GM19239 (cell line): ENCODE measurements around the gene ATG14.
"Not testable (repeated sequence)": the region's sequence is repeated elsewhere in the genome, so short reads cannot be mapped to it uniquely, and the experiment has no call there.

ENCODE experiments used
- DNase-seq: peaks from one replicate; pipeline ENCODE4 v3.0.0; 2011; ENCODE audit warnings: low spot score; ENCODE audit not compliant: insufficient read length
- FAIRE-seq: peaks from 2 replicates; lab custom pipeline; 2011; peaks lifted over from hg19 to GRCh38; lab: Jason Lieb, UNC

The ATG14 gene

GRCh38 chr14:55389330-55389729, 22.3 kb downstream of the ATG14 start:
- DNase-seq (no peak), FAIRE-seq (no peak)

- DNase-seq = no peak
- FAIRE-seq = no peak
These were observed 23.5 kb downstream of the ATG14 start for GRCh38 chr14:55388160-55388559.

DNA sequence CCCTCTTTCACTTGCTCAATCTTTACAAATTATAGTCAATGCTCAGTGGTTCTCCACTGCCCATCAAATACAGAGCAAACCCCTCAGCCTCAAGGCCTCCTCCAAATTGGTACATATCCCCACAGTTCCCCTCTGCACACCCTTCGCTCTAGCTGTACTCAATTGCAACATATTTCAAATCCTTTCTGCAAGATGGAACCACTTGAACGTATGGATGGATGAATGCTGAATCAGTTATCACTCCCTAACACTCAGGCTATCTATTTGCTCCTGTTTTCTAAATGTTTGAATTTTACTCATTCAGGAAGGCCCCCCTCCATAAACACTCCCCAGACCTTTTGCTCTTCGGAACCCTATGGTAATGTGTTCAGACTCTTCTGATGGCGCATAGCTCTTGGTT, 24.5 kb downstream of the ATG14 start:
- DNase-seq = no peak
- no peak for FAIRE-seq

DNA sequence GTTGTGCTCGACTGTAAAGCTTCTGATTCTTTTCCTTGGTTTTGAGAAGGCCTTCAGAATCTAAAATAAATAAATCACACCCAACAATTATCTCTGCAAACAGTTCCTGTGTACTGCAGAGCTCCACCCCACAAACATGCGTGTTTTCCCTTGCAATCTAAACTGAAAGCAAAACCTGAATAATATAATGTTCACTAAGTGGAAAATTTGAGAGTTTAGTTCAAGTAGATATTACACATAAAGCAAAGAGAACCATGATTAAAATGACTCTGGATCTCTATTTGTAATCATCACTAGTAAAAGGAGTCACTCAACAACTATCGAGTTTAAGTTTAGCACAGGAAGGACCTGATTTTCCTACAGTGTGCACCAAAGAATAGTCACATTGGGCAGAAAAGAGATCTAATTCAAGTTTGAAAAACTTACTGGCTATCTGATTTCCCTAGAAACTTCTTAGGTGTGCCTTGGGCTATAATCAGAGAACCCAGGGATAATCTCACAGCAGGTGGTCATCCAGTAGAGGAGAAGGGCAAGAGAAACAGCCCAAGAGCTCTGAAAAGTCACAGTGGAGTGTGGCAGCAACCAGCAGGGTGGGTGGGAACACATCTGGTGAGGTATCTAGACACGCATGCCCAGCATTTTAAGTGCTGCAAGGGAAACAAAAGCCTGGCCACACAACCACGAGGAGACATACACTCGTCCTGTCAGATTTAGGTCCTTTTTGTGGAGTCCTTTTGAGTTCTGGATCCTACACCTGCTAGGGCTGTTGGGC, 25.4 kb downstream of the ATG14 start:
- DNase-seq (no peak), FAIRE-seq (no peak)

GRCh38 chr14:55384536-55384935, 27.1 kb downstream of the ATG14 start:
- FAIRE-seq (no peak), DNase-seq (no peak)

DNA sequence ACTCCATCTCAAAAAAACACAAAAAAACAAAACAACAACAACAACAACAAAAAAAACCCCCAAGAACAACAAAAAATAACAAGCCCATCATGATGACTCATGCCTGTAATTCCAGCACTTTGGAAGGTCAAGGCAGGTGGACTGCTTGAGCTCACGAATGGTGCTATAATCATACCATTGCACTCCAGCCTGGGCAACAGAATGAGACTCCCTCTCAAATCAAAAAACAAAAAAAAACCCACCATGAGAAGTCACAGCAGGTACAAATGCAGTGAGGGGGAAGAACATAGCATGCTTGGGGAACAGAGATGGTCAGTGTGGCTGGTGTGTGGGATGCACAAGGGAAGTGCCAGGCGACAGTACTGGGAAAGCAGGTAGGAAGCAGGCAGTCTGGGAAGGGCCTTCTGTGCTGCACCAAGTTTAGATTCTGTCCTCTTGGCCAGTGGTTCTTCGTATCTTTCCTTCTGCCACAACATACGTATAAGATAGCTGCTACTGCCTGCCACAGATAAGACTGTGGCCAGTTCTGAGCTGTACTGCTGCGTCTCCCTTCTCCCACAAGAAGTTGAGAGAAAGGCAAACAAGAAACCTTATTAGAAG, 28.0 kb downstream of the ATG14 start:
- DNase-seq = no peak
- no peak for FAIRE-seq

DNA sequence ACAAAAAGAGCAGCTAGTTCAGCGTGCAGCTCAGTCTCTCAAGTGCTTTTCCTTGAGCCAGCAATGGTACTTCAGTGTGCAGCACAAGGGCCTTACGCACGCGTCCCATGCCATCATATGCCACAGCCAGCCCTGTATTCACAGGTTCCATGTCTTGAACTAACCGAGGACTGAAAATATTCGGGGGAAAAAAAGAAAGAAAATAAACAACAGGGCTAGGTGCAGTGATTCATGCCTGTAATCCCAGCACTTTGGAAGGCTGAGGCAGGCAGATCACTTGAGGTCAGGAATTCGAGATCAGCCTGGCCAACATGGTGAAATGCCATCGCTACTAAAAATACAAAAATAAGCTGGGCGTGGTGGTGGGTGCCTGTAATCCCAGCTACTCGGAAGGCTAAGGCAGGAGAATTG, 28.6 kb downstream of the ATG14 start:
- DNase-seq, FAIRE-seq: not testable (repeated sequence)

GRCh38 chr14:55382483-55382882, 29.1 kb downstream of the ATG14 start:
- no peak for DNase-seq
- FAIRE-seq = no peak

GRCh38 chr14:55381561-55381960, 30.1 kb downstream of the ATG14 start:
- FAIRE-seq = no peak
- no peak for DNase-seq

GRCh38 chr14:55381040-55381439, 30.6 kb downstream of the ATG14 start:
- FAIRE-seq = no peak
- no peak for DNase-seq

GRCh38 chr14:55377236-55377635, 34.4 kb downstream of the ATG14 start:
- no peak for DNase-seq
- no peak for FAIRE-seq

DNA sequence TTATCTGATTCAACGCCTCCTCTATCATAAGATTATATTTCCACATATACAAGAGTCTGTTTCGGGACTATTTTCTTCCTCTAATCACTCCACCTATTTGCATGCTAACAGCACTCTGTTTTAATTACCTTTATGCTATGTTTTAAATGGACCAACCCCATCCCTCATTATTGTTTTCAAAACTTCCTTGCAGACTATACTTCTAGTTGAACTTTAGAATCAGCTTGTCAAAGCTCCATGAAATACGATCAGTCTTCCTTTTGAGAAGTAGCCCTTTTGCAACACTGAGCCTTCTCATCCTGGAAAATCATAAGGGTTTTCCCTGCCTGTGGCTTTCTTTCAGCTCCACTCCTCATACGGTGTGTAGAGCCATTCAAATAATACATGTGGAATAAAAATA, 36.9 kb downstream of the ATG14 start:
- DNase-seq (no peak), FAIRE-seq (peak; percentile 4)

DNA sequence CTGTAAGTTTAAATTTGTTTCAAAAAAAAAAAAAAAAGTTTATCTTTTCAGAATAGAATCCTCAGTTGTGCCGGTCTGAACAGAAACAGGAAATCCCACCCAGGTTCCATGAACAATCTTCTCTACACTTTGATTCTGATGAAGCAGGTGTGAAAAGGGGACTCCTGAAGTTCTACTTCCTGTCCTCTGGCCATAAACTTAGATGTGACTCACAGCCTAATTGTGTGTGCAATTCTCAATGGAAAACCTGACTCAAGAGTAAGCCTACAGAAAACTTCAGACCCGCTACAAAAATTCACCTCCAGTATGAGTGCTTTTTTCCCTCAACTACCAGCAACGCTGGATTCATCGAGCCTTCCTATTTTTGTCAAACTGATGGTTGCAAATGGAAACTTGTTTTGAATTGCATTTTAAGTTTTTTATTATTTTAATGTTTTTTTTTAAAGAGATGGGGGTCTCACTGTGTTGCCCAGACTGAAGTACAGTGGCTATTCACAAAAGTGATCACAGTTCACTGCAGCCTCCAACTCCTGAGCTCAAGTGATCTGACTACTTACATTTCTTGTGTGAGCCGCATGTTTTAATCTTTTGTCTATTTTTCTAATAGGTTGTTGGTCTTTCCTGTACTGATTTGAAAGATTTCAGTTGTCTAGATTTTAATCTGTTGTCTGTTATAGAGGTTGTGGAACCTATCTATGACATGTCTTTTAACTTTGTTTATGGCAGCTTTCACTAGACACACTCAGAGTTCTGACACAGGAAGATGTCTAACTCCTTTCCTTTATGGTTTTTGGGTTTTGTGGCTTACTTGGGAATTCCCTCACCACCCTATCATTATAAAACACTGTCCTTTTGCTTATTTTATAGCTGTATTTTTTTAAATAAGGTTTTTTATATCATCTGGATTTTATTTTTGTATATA, 37.6 kb downstream of the ATG14 start:
- FAIRE-seq (peak; percentile 66), DNase-seq (peak; percentile 15)

DNA sequence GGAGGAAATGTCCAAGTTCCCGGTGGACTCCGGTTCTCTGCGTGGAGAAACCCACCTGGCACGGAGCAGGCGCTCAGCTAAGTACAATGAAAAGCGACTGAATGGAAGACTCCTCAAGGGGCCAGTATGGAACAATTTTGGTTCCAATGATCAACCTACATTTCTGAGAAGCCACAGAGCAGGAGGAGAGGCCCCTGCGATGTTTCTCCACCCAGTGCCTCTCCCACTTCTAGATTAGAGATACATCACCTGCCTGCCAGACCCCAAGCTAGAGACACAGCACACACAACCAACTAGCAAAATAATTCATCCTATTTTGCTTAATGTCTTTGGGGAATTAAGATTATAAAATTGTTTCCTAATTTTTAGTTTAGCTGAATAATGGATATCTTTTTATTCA, 38.8 kb downstream of the ATG14 start:
- no peak for DNase-seq
- FAIRE-seq = no peak

GRCh38 chr14:55372423-55372822, 39.2 kb downstream of the ATG14 start:
- no peak for FAIRE-seq
- DNase-seq = no peak

- DNase-seq = no peak
- FAIRE-seq = no peak
These were observed 40.7 kb downstream of the ATG14 start for GRCh38 chr14:55370883-55371455.

DNA sequence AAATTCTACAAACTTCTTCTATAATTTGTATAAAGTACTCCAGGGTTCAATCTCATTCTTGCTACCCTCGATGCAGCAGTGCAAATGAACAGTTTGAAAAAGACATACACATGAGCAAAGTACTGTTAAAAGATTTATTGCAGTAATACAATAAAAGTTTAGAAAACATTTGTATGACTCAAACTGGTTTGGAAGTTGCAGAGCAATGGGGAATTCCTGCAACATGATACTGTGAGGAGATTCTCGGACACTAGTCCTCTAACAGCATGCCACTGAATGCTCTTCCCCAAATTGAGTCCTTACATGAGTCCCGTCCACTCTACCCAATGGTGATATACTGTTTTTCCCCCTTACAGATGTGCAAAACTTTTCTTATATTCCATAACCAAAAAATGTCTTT, 45.4 kb downstream of the ATG14 start:
- no peak for FAIRE-seq

DNA sequence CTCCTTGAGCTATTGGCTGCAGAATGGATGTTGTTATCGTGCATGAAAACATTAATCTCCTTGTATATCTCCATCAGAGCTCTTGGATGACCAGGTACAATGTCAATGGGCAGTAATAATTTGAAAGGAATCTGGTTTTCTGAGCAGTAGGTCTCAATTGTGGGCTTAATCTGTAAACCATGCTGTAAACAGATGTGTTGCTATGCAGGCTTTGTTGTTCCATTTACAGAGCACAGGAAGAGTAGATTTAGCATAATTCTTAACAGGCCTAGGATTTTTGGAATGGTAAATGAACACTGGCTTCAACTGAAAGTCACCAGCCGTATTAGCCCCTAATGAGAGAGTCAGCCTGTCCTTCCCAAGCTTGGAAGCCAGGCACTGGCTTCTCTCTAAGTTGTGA, 50.4 kb downstream of the ATG14 start:
- FAIRE-seq (no peak), DNase-seq (no peak)

More for the DNA sequence above, 45.4 kb downstream of the ATG14 start:
- DNase-seq = no peak

DNA sequence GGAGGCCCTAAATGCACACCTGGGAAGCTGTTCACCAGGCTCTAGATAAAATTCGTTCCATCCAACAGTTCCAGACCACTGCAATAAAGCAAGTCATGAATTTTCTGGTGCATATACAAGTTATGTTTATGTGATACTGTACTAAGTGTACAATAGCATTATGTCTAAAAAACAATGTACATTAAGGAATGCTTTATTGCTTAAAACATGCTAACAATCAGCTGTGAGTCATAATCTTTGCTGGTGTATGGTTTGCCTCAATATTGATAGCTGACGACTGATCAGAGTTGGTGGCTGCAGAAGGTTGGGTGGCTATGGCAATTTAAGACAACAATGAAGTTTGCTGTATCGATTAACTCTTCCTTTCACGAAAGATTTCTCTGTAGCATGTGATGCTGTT, 52.3 kb downstream of the ATG14 start:
- DNase-seq (no peak), FAIRE-seq (no peak)

GRCh38 chr14:55356913-55357312, 54.7 kb downstream of the ATG14 start:
- no peak for FAIRE-seq
- no peak for DNase-seq

GRCh38 chr14:55355922-55356321, 55.7 kb downstream of the ATG14 start:
- no peak for FAIRE-seq
- no peak for DNase-seq
